ENCODE results near the gene MCAT.

MCAT gene

GRCh38 chr22:43183496-43184277 is 40.5 kb upstream of the MCAT start:
- no peak overlapping the region for H4K91ac ChIP-seq (ENCODE audit: low read length)
- H3K23ac ChIP-seq (ENCODE audit: low read length in 2 of 2), result peak overlapping the region in 1 of 2 experiments; percentile 77
- peaks cover 24 to 37% of the 10 kb centered on the region in 2 experiments for H3K36me3 ChIP-seq (ENCODE audit: control insufficient read depth in 1 of 2, insufficient read depth in 2 of 2, low read depth in 1 of 2, low read length in 2 of 2)
- H3K79me1 ChIP-seq (replicated peaks; ENCODE audit: low read length, poor library complexity, severe bottlenecking), result peaks cover 38% of the 10 kb centered on the region
- H3K4me1 ChIP-seq (ENCODE audit: control insufficient read depth, insufficient read depth, low read depth, low read length), result peaks cover 24% of the 10 kb centered on the region
- H3K9ac ChIP-seq (ENCODE audit: low read length), result no peak overlapping the region
- no peaks in the 10 kb centered on the region for H3K9me3 ChIP-seq (ENCODE audit: control insufficient read depth, low read length)
- H3K27ac ChIP-seq (ENCODE audit: low read length, poor library complexity, severe bottlenecking), result no peak overlapping the region
- WGBS, result 75% methylated on average over 12 of the region's 12 CpGs
- no peak overlapping the region for H2BK15ac ChIP-seq (ENCODE audit: low read depth, poor library complexity, severe bottlenecking)
- H3K18ac ChIP-seq (ENCODE audit: low read depth in 1 of 2, low read length in 2 of 2), result peak overlapping the region; percentile 48 to 63
- no peak overlapping the region for H2AK5ac ChIP-seq (ENCODE audit: low read length, severe bottlenecking)
- DNase-seq, result peak; percentile 84
- no peak overlapping the region for H3K4ac ChIP-seq (ENCODE audit: low read depth in 1 of 2, low read length in 2 of 2)
- no peak overlapping the region for H2BK120ac ChIP-seq (ENCODE audit: low read depth, low read length)
- H4K8ac ChIP-seq (ENCODE audit: low read length), result no peak overlapping the region
- H3K27me3 ChIP-seq (ENCODE audit: control insufficient read depth in 1 of 2, insufficient read depth in 1 of 2, low read length in 2 of 2), result no peaks in the 10 kb centered on the region
- H2BK5ac ChIP-seq (ENCODE audit: low read depth, low read length, poor library complexity, severe bottlenecking), result no peak overlapping the region
- H3K4me2 ChIP-seq (ENCODE audit: low read length, poor library complexity, severe bottlenecking), result no peak overlapping the region
- H3K14ac ChIP-seq (ENCODE audit: low read length in 2 of 2), result no peak overlapping the region
- H2BK12ac ChIP-seq (ENCODE audit: low read length in 2 of 2), result no peak overlapping the region
- no peak overlapping the region for H2AFZ ChIP-seq (ENCODE audit: low read depth, low read length)
- H3K4me3 ChIP-seq (ENCODE audit: insufficient read depth in 1 of 2, low read depth in 1 of 2, low read length in 2 of 2), result no peak overlapping the region

- peaks cover 24% of the 10 kb centered on the region for H3K4me1 ChIP-seq (ENCODE audit: control insufficient read depth, insufficient read depth, low read depth, low read length)
- no peak overlapping the region for H4K8ac ChIP-seq (ENCODE audit: low read length)
- H3K23ac ChIP-seq (ENCODE audit: low read length in 2 of 2), result no peak overlapping the region
- H3K9ac ChIP-seq (ENCODE audit: low read length), result no peak overlapping the region
- H2BK15ac ChIP-seq (ENCODE audit: low read depth, poor library complexity, severe bottlenecking), result no peak overlapping the region
- no peak for DNase-seq
- no peaks in the 10 kb centered on the region for H3K27me3 ChIP-seq (ENCODE audit: control insufficient read depth in 1 of 2, insufficient read depth in 1 of 2, low read length in 2 of 2)
- 99% methylated on average over 14 of the region's 17 CpGs for WGBS
- H3K4me3 ChIP-seq (ENCODE audit: insufficient read depth in 1 of 2, low read depth in 1 of 2, low read length in 2 of 2), result no peak overlapping the region
- no peak overlapping the region for H2AK5ac ChIP-seq (ENCODE audit: low read length, severe bottlenecking)
- H2BK5ac ChIP-seq (ENCODE audit: low read depth, low read length, poor library complexity, severe bottlenecking), result no peak overlapping the region
- no peak overlapping the region for H3K18ac ChIP-seq (ENCODE audit: low read depth in 1 of 2, low read length in 2 of 2)
- H3K27ac ChIP-seq (ENCODE audit: low read length, poor library complexity, severe bottlenecking), result no peak overlapping the region
- no peak overlapping the region for H3K4ac ChIP-seq (ENCODE audit: low read depth in 1 of 2, low read length in 2 of 2)
- H3K79me1 ChIP-seq (replicated peaks; ENCODE audit: low read length, poor library complexity, severe bottlenecking), result peaks cover 38% of the 10 kb centered on the region
- no peak overlapping the region for H3K14ac ChIP-seq (ENCODE audit: low read length in 2 of 2)
- peaks cover 29 to 40% of the 10 kb centered on the region in 2 experiments for H3K36me3 ChIP-seq (ENCODE audit: control insufficient read depth in 1 of 2, insufficient read depth in 2 of 2, low read depth in 1 of 2, low read length in 2 of 2)
- H3K9me3 ChIP-seq (ENCODE audit: control insufficient read depth, low read length), result no peaks in the 10 kb centered on the region
- no peak overlapping the region for H2AFZ ChIP-seq (ENCODE audit: low read depth, low read length)
- H4K91ac ChIP-seq (ENCODE audit: low read length), result no peak overlapping the region
- H2BK120ac ChIP-seq (ENCODE audit: low read depth, low read length), result no peak overlapping the region
- no peak overlapping the region for H2BK12ac ChIP-seq (ENCODE audit: low read length in 2 of 2)
- H3K4me2 ChIP-seq (ENCODE audit: low read length, poor library complexity, severe bottlenecking), result no peak overlapping the region
Observed at GRCh38 chr22:43182726-43183125, 39.5 kb upstream of the MCAT start.

GRCh38 chr22:43182118-43182517 is 38.9 kb upstream of the MCAT start:
- Histone ChIP-seq H2BK12ac (ENCODE audit: low read length in 2 of 2) (no peak overlapping the region), H3K23ac (ENCODE audit: low read length in 2 of 2) (no peak overlapping the region), H3K4me3 (ENCODE audit: insufficient read depth in 1 of 2, low read depth in 1 of 2, low read length in 2 of 2) (no peak overlapping the region), H3K14ac (ENCODE audit: low read length in 2 of 2) (no peak overlapping the region), H3K36me3 (ENCODE audit: control insufficient read depth in 1 of 2, insufficient read depth in 2 of 2, low read depth in 1 of 2, low read length in 2 of 2) (peaks cover 34 to 45% of the 10 kb centered on the region in 2 experiments), H3K4me2 (ENCODE audit: low read length, poor library complexity, severe bottlenecking) (no peak overlapping the region), H3K18ac (ENCODE audit: low read depth in 1 of 2, low read length in 2 of 2) (no peak overlapping the region), H3K4ac (ENCODE audit: low read depth in 1 of 2, low read length in 2 of 2) (no peak overlapping the region), H2BK5ac (ENCODE audit: low read depth, low read length, poor library complexity, severe bottlenecking) (no peak overlapping the region), H3K9ac (ENCODE audit: low read length) (no peak overlapping the region), H2AK5ac (ENCODE audit: low read length, severe bottlenecking) (no peak overlapping the region), H3K4me1 (ENCODE audit: control insufficient read depth, insufficient read depth, low read depth, low read length) (peaks cover 24% of the 10 kb centered on the region), H4K91ac (ENCODE audit: low read length) (no peak overlapping the region), H3K27me3 (ENCODE audit: control insufficient read depth in 1 of 2, insufficient read depth in 1 of 2, low read length in 2 of 2) (no peaks in the 10 kb centered on the region), H3K27ac (ENCODE audit: low read length, poor library complexity, severe bottlenecking) (no peak overlapping the region), H2BK120ac (ENCODE audit: low read depth, low read length) (no peak overlapping the region), H2BK15ac (ENCODE audit: low read depth, poor library complexity, severe bottlenecking) (no peak overlapping the region), H3K79me1 (replicated peaks; ENCODE audit: low read length, poor library complexity, severe bottlenecking) (peaks cover 38% of the 10 kb centered on the region), H3K9me3 (ENCODE audit: control insufficient read depth, low read length) (no peaks in the 10 kb centered on the region), H4K8ac (ENCODE audit: low read length) (no peak overlapping the region), H2AFZ (ENCODE audit: low read depth, low read length) (no peak overlapping the region)
- DNase-seq, result no peak
- WGBS, result 89% methylated on average over 10 of the region's 10 CpGs

- Histone ChIP-seq H2BK15ac (ENCODE audit: low read depth, poor library complexity, severe bottlenecking) (no peak overlapping the region), H3K9me3 (ENCODE audit: control insufficient read depth, low read length) (no peaks in the 10 kb centered on the region), H3K27me3 (ENCODE audit: control insufficient read depth in 1 of 2, insufficient read depth in 1 of 2, low read length in 2 of 2) (no peaks in the 10 kb centered on the region), H3K27ac (ENCODE audit: low read length, poor library complexity, severe bottlenecking) (no peak overlapping the region), H3K4me1 (ENCODE audit: control insufficient read depth, insufficient read depth, low read depth, low read length) (peaks cover 22% of the 10 kb centered on the region), H3K9ac (ENCODE audit: low read length) (no peak overlapping the region), H4K8ac (ENCODE audit: low read length) (no peak overlapping the region), H3K79me1 (replicated peaks; ENCODE audit: low read length, poor library complexity, severe bottlenecking) (peaks cover 39% of the 10 kb centered on the region), H3K36me3 (ENCODE audit: control insufficient read depth in 1 of 2, insufficient read depth in 2 of 2, low read depth in 1 of 2, low read length in 2 of 2) (peaks cover 34 to 50% of the 10 kb centered on the region in 2 experiments), H2BK5ac (ENCODE audit: low read depth, low read length, poor library complexity, severe bottlenecking) (no peak overlapping the region), H3K4me2 (ENCODE audit: low read length, poor library complexity, severe bottlenecking) (no peak overlapping the region), H3K4ac (ENCODE audit: low read depth in 1 of 2, low read length in 2 of 2) (no peak overlapping the region), H3K23ac (ENCODE audit: low read length in 2 of 2) (no peak overlapping the region), H3K4me3 (ENCODE audit: insufficient read depth in 1 of 2, low read depth in 1 of 2, low read length in 2 of 2) (no peak overlapping the region), H2BK120ac (ENCODE audit: low read depth, low read length) (no peak overlapping the region), H3K18ac (ENCODE audit: low read depth in 1 of 2, low read length in 2 of 2) (no peak overlapping the region), H4K91ac (ENCODE audit: low read length) (no peak overlapping the region), H2AFZ (ENCODE audit: low read depth, low read length) (no peak overlapping the region), H3K14ac (ENCODE audit: low read length in 2 of 2) (no peak overlapping the region), H2BK12ac (ENCODE audit: low read length in 2 of 2) (no peak overlapping the region), H2AK5ac (ENCODE audit: low read length, severe bottlenecking) (no peak overlapping the region)
- DNase-seq, result no peak
- WGBS, result 92% methylated on average over 13 of the region's 13 CpGs
Observed at GRCh38 chr22:43181321-43182076, 38.3 kb upstream of the MCAT start.

Data from mesenchymal stem cell (in vitro differentiated cells and primary cell).